ENCODE results near the gene BHMT.

GRCh38 chr5:79091064-79091463, 20.5 kb upstream of the BHMT start:
- no peak for TF ChIP-seq CTCF (IDR thresholded peaks at IDR 0.05)
- TF ChIP-seq POLR2AphosphoS5 (IDR thresholded peaks at IDR 0.05; ENCODE audit: insufficient read depth in 1 of 2, low read depth in 1 of 2): no peak
